SKM-1 treated with dmso at 0.1 percent for 144 hours (cell line): ENCODE measurements around the gene UBXN6.

Experiments
- DNase-seq: peaks from one replicate; lab custom pipeline; 2025; ENCODE audit not compliant: unreplicated experiment; lab: John Stamatoyannopoulos, UW

The UBXN6 gene

GRCh38 chr19:4409123-4409933 is 48.3 kb downstream of the UBXN6 start:
- DNase-seq, result no peak

- DNase-seq, result no peak
These were observed 51.0 kb downstream of the UBXN6 start for GRCh38 chr19:4406626-4407025.

GRCh38 chr19:4405977-4406376 is 51.6 kb downstream of the UBXN6 start:
- no peak for DNase-seq

- DNase-seq, result no peak
These were observed 54.4 kb downstream of the UBXN6 start for GRCh38 chr19:4403005-4403761.

GRCh38 chr19:4402171-4403004 is 55.2 kb downstream of the UBXN6 start, which contains the start of gene CHAF1A:
Gene CHAF1A (plus strand): TSS chr19:4402640. CDS start chr19:4402763, 123 bp downstream.
- DNase-seq, result peak; percentile 99

- no peak for DNase-seq
These were observed 55.8 kb downstream of the UBXN6 start for GRCh38 chr19:4401769-4402170.

GRCh38 chr19:4400135-4400936 is 57.3 kb downstream of the UBXN6 start, which contains the start of gene SH3GL1:
Gene SH3GL1 (minus strand): TSS chr19:4400547. CDS start chr19:4400368, 179 bp downstream.
- DNase-seq, result peak; percentile 95

- no peak for DNase-seq
These were observed 57.8 kb downstream of the UBXN6 start for GRCh38 chr19:4399812-4400134.

GRCh38 chr19:4396949-4397783 is 60.4 kb downstream of the UBXN6 start:
- no peak for DNase-seq
